PC-3 (cell line): Measurements from ENCODE around the gene SLC6A6.

Source experiments
- CTCF ChIP-seq: fragments of 300-600 bp; sonication (generic); conservative IDR thresholded peaks from 2 replicates; pipeline ENCODE4 v1.5.1; 2017; ENCODE audit warnings: antibody characterized with exemption, low read depth, mild to moderate bottlenecking, low read length
- EZH2 ChIP-seq: fragments of 300-600 bp; sonication (generic); IDR thresholded peaks from one replicate; pipeline ENCODE4 v1.6.1; 2017; ENCODE audit warnings: antibody characterized with exemption, mild to moderate bottlenecking, low read length; ENCODE audit not compliant: unreplicated experiment
- EZH2phosphoT487 ChIP-seq: fragments of 300-600 bp; sonication (generic); IDR thresholded peaks from 2 replicates; pipeline ENCODE4 v1.6.1; 2018; ENCODE audit warnings: mild to moderate bottlenecking, antibody characterized with exemption, low read length, borderline replicate concordance

GRCh38 chr3:14393440-14394106, 8.8 kb upstream of the SLC6A6 start:
- no peak for TF ChIP-seq CTCF
- no peak for TF ChIP-seq EZH2phosphoT487
- no peak for TF ChIP-seq EZH2
